HG03520 (cell line): ENCODE data around the gene NOB1.

ENCODE experiments used
- ATAC-seq: cut with Tn5 transposase; IDR thresholded peaks from one replicate; pipeline ENCODE4 v1.9.1; 2021; ENCODE audit warnings: mild to moderate bottlenecking, moderate library complexity; ENCODE audit not compliant: unreplicated experiment

Gene NOB1

DNA sequence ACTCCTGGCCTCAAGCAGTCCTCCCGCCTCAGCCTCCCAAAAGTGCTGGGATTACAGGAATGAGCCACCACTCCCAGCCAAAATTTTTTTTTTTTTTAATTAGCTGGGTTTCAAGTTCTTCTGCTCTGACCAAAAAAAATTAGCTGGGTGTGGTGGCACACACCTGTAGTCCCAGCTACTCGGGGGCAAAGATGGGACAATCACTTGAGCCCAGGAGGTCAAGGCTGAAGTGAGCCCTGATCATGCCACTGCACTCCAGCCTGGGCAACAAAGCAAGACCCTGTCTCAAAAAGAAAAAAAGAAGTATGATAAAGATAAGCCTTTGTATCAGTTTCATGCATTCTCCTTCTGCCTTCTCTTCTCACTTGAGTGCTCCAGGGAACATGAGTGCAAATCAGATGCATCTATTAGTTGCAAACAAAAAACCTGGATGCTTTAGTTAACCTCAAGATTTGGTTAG is 30.3 kb downstream of the NOB1 start:
- no peak for ATAC-seq

DNA sequence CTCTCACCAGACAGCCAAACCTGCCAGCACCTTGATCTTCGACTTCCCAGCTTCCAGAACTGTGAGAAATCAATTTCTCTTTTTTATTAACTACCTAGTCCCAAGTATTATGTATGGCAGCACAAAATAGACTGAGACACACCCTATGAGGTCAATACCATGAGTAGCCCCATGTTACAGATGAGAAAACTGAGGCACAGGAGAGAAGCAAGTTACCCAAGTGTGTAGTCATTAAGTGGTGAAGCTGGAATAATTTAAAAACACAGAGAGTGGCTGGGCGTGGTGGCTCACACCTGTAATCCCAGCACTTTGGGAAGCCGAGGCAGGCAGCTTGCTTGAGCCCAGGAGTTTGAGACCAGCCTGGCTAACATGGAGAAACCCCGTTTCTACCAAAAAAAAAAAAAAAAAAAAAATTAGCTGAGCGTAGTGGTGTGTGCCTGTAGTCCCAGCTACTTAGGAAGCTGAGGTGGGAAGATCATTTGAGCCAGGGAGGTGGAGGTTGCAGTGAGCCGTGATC is 33.2 kb downstream of the NOB1 start:
- ATAC-seq, result no peak

DNA sequence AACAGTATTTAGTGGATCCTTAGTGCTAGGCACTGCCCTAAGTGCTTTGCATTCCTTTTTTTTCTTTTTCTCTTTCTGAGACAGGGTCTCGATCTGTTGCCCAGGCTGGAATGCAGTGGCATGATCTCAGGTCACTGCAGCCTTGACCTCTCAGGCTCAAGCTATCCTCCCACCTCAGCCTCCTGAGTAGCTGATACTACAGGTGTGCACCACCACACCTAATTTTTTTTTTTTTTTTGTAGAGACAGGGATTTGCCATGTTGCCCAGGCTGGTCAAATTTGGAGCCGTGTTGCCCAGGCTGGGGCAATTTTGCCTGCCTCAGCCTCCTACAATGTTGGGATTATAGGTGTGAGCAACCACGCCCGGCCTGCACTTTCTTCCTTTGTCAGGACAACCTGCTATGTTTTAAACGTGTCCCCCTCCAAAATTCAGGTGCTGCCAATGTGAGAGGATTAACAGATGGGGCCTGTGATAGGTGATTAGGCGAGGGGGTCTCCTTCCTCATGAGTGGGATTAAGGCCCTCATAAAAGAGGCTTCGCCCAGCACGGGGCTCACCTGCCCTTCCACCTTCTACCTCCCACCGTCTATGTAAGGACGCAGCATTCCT is 33.8 kb downstream of the NOB1 start:
- no peak for ATAC-seq

- ATAC-seq, result no peak
These were observed 36.5 kb downstream of the NOB1 start for GRCh38 chr16:69718111-69718764.

GRCh38 chr16:69717066-69717465 is 37.7 kb downstream of the NOB1 start:
- no peak for ATAC-seq

- ATAC-seq, result no peak
These were observed 41.7 kb downstream of the NOB1 start for GRCh38 chr16:69712914-69713581.

- ATAC-seq, result no peak
These were observed 42.4 kb downstream of the NOB1 start for GRCh38 chr16:69712277-69712676.

DNA sequence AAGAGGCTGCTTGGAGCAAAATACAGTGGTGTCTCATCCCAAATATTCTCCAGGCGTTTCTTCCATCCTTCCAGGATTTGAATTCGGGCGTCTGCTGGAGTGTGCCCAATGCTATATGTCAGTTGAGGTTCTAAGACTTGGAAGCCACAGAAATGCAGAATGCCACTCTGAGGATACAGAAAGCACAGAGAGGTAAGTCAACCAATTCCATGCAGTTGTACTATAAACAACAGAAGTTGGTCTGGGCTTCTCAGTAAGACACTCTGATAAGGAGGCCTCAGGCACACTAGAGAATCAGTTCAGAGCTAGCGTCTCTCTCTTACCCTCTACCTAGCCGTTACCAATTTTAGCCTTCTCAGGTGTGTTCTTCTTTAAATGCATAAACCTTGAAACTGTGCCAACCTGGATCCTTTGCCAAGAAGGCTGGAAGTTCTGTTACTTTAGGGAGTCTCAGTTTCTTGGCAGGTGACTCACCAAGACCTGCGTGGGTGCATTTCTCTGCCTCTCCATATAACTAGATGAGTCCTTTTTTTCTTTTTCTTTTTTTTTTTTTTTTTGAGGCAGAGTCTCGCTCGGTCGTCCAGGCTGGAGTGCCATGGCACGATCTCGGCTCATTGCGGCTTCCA is 43.5 kb downstream of the NOB1 start:
- ATAC-seq, result no peak

DNA sequence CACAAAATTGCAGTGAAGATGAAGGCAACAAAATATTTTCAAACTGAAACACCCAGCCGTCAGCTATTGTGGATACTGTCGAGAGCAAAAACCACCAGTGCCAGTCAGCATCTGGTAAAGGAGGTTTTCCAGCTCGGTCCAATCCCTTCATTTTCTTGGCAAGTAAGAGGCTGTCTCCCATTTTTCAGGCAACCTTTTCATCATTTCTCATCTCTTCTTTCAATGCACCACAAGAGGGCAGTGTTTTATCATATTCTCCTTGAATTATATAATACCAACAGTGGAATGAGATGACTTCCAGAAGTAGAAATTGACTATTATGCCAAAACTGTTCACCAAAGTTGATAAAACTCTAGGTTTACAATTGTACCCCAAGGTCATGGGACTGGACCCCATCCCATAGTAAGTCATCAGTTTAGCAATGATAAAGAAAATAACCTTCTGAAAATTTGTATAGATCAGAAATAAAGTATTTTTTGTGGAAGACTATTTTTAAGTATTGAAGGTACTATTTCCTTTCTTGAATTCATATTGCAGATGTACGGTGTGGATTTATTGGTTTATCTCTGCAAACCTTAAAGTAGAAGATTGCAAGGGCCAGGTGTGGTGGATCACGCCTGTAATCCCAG is 45.2 kb downstream of the NOB1 start:
- ATAC-seq, result no peak

DNA sequence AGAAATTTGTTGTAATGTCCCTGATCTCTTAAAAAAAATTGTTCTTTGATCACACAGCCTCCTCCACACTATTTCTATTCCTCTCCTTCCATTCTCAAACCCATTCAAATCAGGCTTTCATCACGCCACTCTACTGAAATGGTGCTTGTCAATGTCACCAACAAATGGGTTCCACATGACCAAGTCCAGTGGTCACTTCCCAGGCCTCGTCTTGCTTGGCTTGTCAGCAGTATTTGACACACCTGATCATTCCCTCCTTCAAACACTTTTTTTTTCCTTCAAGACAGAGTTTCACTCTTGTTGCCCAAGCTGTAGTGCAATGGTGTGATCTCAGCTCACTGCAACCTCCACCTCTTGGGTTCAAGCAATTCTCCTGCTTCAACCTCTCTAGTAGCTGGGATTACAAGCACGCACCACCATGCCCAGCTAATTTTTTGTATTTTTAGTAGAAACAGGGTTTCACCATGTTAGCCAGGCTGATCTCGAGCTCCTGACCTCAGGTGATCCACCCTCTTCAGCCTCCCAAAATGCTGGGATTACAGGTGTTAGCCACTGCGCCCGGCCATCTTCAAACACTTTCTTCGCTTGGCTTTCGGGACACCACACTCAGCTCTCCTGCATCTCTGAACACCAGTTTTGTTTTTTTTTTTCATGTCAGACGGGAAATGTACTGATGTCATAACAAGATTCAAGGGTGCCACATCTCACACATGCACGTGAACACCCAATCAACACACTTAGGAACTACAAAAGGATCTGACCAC is 46.6 kb downstream of the NOB1 start:
- ATAC-seq, result no peak

- no peak for ATAC-seq
These were observed 47.8 kb downstream of the NOB1 start for GRCh38 chr16:69706975-69707340.

DNA sequence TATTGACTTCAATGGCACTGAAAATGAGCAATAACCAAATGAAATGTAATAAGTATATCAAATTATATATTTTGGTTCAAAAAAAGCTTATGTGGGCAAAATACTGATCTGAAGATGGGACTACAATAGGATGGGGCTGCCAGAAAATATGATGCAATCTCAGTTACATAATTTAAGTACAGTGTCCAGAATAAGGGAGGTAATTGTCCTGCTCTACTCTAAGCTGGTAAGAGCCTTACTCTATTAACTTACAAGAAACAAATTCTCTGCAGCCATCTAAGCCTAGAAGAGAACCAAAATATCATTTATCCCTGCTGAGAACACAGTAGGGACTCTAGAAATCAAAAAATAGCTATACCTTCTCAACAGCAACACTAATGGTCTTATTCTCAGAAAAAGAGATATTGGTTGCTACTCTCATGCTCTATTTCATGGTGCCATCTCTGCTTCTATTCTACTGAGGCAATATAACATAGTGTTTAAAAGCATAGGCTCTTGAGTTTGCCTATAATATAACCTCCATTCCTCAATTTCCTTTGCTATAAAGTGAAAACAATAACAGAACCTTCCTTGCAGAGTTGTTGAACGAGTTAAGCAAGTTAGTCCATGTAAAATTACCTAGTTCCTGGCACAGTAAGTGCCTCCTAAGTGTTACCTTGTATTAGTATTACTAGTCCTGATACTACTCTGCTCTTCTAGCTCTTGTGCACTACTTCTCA is 48.3 kb downstream of the NOB1 start:
- no peak for ATAC-seq

- no peak for ATAC-seq
These were observed 51.1 kb downstream of the NOB1 start for GRCh38 chr16:69703638-69704037.

GRCh38 chr16:69701866-69702265 is 52.9 kb downstream of the NOB1 start:
- ATAC-seq, result no peak

DNA sequence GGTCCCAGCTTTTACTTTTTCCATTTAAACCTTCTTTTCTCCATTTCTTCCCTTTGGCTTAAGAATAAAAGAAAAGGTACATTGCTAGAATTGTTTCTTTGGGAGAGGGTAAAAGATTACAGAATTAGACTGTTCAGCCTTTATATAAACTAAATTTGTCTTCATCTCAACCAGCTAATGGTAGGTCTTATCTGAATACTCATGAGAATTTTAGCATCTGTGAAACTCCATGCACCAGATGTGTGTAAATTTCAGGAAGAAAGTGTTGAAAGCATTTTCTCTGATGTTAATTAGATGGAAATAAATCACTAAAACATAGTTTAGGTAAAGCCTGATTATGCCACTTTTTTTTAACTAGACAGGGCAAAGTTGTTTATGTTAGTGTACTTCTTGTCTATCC is 53.3 kb downstream of the NOB1 start:
- no peak for ATAC-seq

- ATAC-seq, result no peak
These were observed 54.8 kb downstream of the NOB1 start for GRCh38 chr16:69699915-69700314.

DNA sequence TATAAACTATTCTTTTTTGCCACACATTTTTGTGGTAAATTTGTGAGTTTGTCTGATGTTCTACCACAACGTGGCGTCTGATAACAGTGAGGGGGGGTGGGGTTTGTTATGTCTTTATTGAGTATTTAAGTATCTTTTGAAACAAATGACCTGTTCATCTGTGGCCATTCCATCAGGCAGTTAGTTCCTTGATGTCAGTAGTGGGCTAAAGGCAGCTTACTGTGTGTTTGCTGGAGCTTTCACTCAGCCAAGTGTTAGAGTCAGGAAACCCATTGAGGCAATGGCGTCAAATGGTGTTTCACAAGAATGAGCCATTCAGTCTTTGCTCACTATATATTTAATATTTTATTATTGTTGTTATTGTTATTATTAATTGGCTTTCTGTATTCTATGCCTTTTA is 56.3 kb downstream of the NOB1 start:
- no peak for ATAC-seq

DNA sequence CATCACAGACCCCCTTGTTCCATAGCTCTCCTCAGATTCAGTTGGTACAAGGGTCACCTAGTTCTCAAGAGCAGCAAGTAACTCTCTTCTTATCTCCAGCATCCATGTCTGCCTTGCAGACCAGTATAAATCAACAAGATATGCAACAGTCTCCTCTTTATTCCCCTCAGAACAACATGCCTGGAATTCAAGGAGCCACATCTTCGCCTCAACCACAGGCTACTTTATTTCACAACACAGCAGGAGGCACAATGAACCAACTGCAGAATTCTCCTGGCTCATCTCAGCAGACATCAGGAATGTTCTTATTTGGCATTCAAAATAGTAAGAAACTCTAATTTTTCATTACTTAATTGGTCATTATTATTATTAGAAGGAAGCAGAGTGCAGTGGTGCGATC is 60.8 kb downstream of the NOB1 start:
- no peak for ATAC-seq

DNA sequence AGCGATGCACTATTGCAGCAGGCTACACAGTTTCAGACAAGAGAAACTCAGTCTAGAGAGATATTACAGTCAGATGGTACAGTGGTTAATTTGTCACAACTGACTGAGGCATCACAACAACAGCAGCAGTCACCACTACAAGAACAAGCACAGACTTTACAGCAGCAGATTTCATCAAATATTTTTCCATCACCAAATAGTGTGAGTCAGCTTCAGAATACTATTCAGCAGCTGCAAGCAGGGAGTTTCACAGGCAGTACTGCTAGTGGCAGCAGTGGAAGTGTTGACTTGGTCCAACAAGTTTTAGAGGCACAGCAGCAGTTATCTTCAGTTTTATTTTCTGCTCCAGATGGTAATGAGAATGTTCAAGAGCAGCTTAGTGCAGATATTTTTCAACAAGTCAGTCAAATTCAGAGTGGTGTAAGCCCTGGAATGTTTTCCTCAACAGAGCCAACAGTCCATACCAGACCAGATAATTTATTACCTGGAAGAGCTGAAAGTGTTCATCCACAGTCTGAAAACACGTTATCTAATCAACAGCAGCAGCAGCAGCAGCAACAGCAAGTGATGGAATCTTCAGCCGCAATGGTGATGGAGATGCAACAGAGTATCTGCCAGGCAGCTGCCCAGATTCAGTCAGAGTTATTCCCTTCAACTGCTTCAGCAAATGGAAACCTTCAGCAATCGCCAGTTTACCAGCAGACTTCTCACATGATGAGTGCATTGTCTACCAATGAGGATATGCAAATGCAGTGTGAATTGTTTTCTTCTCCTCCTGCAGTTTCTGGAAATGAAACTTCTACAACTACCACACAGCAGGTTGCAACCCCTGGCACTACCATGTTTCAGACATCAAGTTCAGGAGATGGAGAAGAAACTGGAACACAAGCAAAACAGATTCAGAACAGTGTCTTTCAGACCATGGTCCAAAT is 62.5 kb downstream of the NOB1 start:
- no peak for ATAC-seq
